Activated CD8-positive, alpha-beta memory T cell treated with anti-CD3 and anti-CD28 coated beads, Interleukin-2, amount 50 U/mL, for 1 hour (primary cell): ENCODE results near the gene MPZL1.
A peak's percentile ranks its signal among the peaks of the same experiment; 100 is the strongest.
"Not testable (repeated sequence)": the region's sequence is repeated elsewhere in the genome, so short reads cannot be mapped to it uniquely, and the experiment has no call there.

Experiments
- DNase-seq: peaks from one replicate; pipeline ENCODE4 v3.0.0-alpha.2; 2020; ENCODE audit errors: extremely low read depth

Gene MPZL1

GRCh38 chr1:167777269-167777650 is 55.5 kb downstream of the MPZL1 start:
- no peak for DNase-seq

DNA sequence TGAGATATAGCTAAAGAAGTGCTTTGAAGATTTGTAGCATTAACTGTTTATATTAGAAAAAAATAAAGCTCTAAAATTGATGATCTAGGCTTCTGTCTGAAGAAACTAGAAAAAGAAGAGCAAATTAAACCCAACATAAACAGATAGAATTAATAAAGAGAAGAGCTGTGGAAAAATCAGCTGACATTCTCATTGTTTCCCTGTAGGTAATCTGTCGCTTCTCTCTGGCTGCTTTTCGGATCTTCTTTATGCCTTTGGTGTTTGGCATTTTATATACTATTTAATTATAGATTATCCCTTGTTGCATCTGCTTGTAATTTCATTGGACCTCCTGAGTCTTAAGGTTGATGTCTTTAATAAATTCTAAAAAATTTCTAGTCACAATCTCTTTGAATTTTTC is 59.8 kb downstream of the MPZL1 start:
- DNase-seq, result no peak

GRCh38 chr1:167782946-167783345 is 61.2 kb downstream of the MPZL1 start:
- DNase-seq, result no peak

DNA sequence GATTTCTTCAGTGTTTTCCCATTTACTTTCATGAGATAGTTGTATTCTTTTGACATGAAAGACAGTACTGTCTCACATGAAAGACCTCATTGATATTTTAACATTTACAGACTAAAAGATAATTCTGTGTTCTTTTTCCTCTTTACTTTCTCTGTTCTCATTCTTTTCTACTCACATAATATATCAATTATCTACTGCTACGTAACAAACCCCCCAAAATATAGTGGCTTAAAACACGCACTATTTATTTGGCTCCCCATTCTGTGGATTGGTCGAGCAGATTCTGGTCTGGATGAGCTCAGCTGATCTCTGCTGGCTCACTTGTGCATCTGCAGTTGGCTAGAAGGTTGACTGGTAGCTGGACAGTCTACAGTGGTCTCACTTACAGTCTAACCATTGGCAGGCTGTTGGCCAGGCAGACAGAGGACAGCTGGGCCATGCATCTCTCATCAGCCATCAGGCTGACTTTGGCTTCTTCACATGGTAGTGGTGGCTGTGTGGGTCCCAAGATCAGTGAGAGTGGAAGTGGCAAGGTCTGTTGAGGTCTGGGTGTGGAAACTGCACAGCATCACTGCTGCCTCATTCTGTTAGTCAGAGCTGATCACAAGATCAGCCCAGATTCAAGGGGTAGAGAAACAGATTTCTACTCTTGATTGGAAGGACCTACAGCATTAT is 63.2 kb downstream of the MPZL1 start:
- no peak for DNase-seq

- no peak for DNase-seq
Observed at GRCh38 chr1:167786502-167786901, 64.7 kb downstream of the MPZL1 start.

- no peak for DNase-seq
Observed at GRCh38 chr1:167789501-167789900, 67.7 kb downstream of the MPZL1 start.

- DNase-seq, result no peak
Observed at GRCh38 chr1:167790117-167790516, 68.3 kb downstream of the MPZL1 start.

DNA sequence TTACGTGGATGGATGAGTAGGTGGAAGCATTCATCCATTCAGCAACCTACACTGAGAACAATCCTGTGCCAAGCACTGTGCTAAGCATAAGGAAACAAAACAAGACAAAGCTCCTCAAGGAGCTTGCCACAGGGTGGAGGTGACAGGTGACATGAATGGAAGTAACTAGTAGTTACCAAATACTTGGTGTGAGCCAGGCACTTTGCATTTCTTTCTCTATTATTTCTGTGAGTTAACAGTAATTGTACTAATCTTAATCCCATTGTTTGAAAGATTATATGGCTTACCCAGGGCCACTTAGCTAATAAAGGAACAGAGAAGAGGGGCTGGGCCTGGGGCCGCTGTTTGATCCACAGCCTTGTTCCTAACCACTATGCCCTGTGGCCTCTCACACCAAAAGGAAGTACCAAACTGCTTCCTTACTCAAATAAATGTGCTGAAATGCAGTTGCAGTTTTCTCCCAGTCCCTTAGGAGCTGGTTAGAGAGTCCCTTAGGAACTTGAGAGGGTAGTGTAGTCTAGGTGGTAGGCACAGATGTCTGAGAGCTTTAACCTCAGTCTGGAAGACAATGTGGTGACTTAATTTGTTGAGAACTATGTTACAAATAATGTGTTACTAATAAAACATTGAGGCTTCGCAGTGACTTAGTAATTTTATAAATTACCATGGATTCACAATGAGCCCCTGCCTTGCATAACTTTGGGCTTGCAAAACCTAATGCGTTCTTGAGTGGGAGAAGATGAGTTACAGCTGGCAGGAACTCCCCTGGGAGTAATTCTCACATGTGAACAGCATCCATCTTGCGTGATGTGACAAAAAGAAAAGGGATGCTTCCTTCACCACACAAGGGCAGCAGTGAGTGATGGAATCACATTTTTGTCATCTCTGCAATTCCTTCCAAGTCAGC is 69.8 kb downstream of the MPZL1 start:
- no peak for DNase-seq

GRCh38 chr1:167792188-167792565 is 70.4 kb downstream of the MPZL1 start:
- DNase-seq, result no peak

DNA sequence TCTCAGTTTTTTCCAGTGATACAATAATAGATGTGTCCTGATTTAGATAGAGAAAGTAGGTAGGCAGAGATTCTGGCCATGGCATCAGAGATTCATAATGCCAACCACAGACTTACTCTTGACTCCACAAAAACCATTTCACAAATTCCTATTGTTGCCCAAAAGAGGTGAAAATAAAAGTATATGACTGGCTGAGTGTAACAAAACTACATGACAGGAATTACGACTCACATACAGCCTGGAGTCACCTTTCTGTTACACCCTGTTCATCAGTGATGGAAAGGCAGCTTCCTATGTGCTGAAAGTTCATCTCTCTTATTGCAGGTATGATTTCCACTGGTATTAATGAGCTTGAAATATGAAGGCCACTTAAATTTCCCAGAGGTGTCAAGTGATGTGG is 72.3 kb downstream of the MPZL1 start:
- DNase-seq, result no peak

- DNase-seq, result no peak
Observed at GRCh38 chr1:167795810-167796740, 74.3 kb downstream of the MPZL1 start.

DNA sequence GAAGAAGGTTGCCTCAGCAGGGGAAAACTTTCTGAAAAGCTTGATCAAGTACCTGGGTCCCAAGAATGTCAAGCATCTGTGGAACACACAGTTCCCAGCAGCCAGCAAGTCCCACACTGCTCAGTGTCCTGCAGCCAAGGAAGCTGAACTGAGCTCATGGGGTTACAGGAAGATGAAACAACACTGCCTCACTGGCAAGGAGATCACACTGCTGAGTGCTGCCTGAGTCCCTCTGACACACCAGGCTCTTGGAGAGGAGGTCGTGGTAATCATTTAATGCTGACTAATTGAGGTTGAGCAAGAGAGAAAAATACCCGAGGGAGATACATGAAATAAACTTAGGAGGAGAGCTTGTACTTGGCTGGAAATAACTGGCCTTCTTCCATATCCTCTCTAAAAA is 75.2 kb downstream of the MPZL1 start:
- no peak for DNase-seq

- no peak for DNase-seq
Observed at GRCh38 chr1:167798952-167799351, 77.2 kb downstream of the MPZL1 start.

DNA sequence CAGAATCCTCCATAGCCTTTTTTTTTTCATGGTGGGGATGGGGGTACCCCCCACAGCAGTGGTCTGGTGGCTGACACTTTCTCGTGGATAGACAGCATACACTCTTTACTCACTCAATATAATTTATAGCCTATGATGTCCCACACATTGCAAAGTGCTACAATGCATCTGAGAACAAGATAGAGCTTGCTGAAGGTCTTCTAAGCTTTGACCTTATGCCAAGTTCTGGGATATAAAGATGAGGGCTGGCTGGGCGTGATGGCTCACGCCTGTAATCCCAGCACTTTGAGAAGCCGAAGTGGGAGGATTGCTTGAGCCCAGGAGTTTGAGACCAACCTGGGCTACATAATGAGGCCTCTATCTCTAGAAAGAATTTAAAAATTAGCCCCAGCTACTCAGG is 78.0 kb downstream of the MPZL1 start:
- no peak for DNase-seq

DNA sequence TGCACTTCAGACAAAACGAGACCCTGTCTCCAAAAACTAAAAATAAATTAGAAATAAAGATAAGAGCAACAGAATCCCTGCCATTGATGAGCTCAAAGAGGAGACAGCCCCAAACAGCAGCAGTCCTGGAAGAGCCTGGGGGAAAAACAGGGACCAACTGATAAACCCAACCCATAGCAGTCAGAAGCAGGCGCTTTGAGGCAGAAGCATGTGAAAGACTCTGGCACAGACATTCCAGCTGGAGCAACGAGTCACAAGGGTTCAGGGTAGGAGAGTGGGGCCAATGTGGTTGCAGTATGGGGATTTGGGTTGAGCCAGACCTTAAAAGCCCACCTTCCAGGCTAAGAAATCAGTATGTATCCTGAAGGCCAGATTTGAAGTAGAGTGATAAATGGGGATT is 78.5 kb downstream of the MPZL1 start:
- no peak for DNase-seq

GRCh38 chr1:167802235-167802634 is 80.5 kb downstream of the MPZL1 start:
- DNase-seq, result no peak

GRCh38 chr1:167803358-167804207 is 81.8 kb downstream of the MPZL1 start:
- DNase-seq, result peak; percentile 57

GRCh38 chr1:167805041-167805556 is 83.3 kb downstream of the MPZL1 start:
- no peak for DNase-seq

- not testable (repeated sequence) for DNase-seq
Observed at GRCh38 chr1:167806235-167806634, 84.5 kb downstream of the MPZL1 start.

- not testable (repeated sequence) for DNase-seq
Observed at GRCh38 chr1:167806676-167807075, 84.9 kb downstream of the MPZL1 start.

- no peak for DNase-seq
Observed at GRCh38 chr1:167808104-167808503, 86.3 kb downstream of the MPZL1 start.
